Neural crest cell (in vitro differentiated cells): ENCODE data around the gene SLC35E1. TPM values are rescaled to one million over a fixed set of nuclear protein-coding genes. Genes with fewer than 3 reads are reported as not detected.

Experiments used
- DNase-seq: peaks from one replicate; pipeline ENCODE4 v3.0.0; 2021; ENCODE audit warnings: low read depth, mixed read lengths, low spot score
- H3K27ac Mint-ChIP-seq: one replicate; pipeline ENCODE4 v1.8.0; 2021; ENCODE audit warnings: mild to moderate bottlenecking, mixed read lengths; ENCODE audit not compliant: unreplicated experiment
- H3K27me3 Mint-ChIP-seq: 2 replicates; pipeline ENCODE4 v1.8.0; 2021; ENCODE audit warnings: low read depth, mild to moderate bottlenecking, mixed read lengths
- H3K36me3 Mint-ChIP-seq: 2 replicates; pipeline ENCODE4 v1.8.0; 2021; ENCODE audit warnings: low read depth, mild to moderate bottlenecking, mixed read lengths
- H3K4me1 Mint-ChIP-seq: 2 replicates; pipeline ENCODE4 v1.8.0; 2021; ENCODE audit warnings: mixed read lengths
- H3K4me3 Mint-ChIP-seq: one replicate; pipeline ENCODE4 v1.8.0; 2021; ENCODE audit warnings: mild to moderate bottlenecking, mixed read lengths
- H3K9me3 Mint-ChIP-seq: 2 replicates; pipeline ENCODE4 v1.8.0; 2021; ENCODE audit warnings: mixed read lengths
- total RNA-seq: library from RNA; stranded (reverse); gene quantifications from 2 replicates; pipeline ENCODE4 v1.2.1, GENCODE V29; 2021
- TF ChIP-seq, protein P1 (sequence below): fragments of 200-600 bp; sonication (generic); conservative IDR thresholded peaks from 2 replicates; pipeline ENCODE4 v1.5.0; 2021; ENCODE audit warnings: antibody characterized with exemption, mild to moderate bottlenecking

The SLC35E1 gene
- total RNA-seq, 1 donor from 2014 or later, result 32.5 TPM

GRCh38 chr19:16575282-16575681 is 3.1 kb upstream of the SLC35E1 start:
- TF ChIP-seq, protein P1, sequence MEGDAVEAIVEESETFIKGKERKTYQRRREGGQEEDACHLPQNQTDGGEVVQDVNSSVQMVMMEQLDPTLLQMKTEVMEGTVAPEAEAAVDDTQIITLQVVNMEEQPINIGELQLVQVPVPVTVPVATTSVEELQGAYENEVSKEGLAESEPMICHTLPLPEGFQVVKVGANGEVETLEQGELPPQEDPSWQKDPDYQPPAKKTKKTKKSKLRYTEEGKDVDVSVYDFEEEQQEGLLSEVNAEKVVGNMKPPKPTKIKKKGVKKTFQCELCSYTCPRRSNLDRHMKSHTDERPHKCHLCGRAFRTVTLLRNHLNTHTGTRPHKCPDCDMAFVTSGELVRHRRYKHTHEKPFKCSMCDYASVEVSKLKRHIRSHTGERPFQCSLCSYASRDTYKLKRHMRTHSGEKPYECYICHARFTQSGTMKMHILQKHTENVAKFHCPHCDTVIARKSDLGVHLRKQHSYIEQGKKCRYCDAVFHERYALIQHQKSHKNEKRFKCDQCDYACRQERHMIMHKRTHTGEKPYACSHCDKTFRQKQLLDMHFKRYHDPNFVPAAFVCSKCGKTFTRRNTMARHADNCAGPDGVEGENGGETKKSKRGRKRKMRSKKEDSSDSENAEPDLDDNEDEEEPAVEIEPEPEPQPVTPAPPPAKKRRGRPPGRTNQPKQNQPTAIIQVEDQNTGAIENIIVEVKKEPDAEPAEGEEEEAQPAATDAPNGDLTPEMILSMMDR, result no peak
- H3K4me1 Mint-ChIP-seq, result peaks cover 34% of the 10 kb centered on the region
- no peaks in the 10 kb centered on the region for H3K27me3 Mint-ChIP-seq
- peak overlapping the region; percentile 27 for H3K27ac Mint-ChIP-seq
- DNase-seq, result no peak
- H3K36me3 Mint-ChIP-seq, result no peaks in the 10 kb centered on the region
- H3K9me3 Mint-ChIP-seq, result no peaks in the 10 kb centered on the region
- H3K4me3 Mint-ChIP-seq, result peak overlapping the region; percentile 80

- TF ChIP-seq, protein P1, result no peak
- no peak overlapping the region for H3K27ac Mint-ChIP-seq
- peaks cover 34% of the 10 kb centered on the region for H3K4me1 Mint-ChIP-seq
- DNase-seq, result no peak
- no peaks in the 10 kb centered on the region for H3K27me3 Mint-ChIP-seq
- H3K36me3 Mint-ChIP-seq, result no peaks in the 10 kb centered on the region
- peak overlapping the region; percentile 95 for H3K4me3 Mint-ChIP-seq
- H3K9me3 Mint-ChIP-seq, result no peaks in the 10 kb centered on the region
Measured at GRCh38 chr19:16573925-16574324, 1.7 kb upstream of the SLC35E1 start.

- H3K27ac Mint-ChIP-seq, result peak overlapping the region; percentile 96
- H3K27me3 Mint-ChIP-seq, result no peaks in the 10 kb centered on the region
- H3K4me3 Mint-ChIP-seq, result peak overlapping the region; percentile 95
- H3K36me3 Mint-ChIP-seq, result no peaks in the 10 kb centered on the region
- H3K9me3 Mint-ChIP-seq, result no peaks in the 10 kb centered on the region
- TF ChIP-seq, protein P1, result no peak
- no peak for DNase-seq
- H3K4me1 Mint-ChIP-seq, result peaks cover 34% of the 10 kb centered on the region
Measured at GRCh38 chr19:16573296-16573695, 1.1 kb upstream of the SLC35E1 start.

DNA sequence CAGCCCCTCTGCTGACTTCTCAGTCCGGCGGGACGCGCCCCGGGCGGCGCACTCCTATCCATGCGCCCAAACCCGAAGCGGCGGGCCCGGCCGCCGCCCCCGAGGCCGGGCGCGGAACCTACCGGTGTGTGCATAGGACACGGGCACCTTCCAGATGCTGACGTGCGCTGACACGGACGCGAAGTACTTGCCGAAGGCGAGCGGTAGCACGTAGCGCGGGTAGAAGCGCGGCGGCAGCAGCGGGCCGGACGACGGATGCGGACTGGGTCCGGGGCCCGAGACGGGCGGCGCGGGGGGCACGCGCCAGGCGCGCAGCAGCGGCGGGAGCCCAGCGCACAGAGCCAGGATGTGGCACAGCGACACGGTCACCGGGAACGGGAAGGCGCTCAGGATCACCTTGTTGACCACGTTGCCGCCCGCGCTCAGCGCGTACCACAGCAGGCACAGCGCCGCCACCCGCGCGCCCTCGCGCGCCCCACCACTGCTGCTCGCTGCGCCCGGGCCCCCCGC is 338 bp downstream of the SLC35E1 start:
- Mint-ChIP-seq H3K27me3 (no peaks in the 10 kb centered on the region), H3K4me1 (peaks cover 34% of the 10 kb centered on the region), H3K9me3 (no peaks in the 10 kb centered on the region), H3K4me3 (peak overlapping the region; percentile 81), H3K27ac (no peak overlapping the region), H3K36me3 (peaks cover under 1% of the 10 kb centered on the region)
- DNase-seq, result peak; percentile 20
- TF ChIP-seq, protein P1, result no peak

DNA sequence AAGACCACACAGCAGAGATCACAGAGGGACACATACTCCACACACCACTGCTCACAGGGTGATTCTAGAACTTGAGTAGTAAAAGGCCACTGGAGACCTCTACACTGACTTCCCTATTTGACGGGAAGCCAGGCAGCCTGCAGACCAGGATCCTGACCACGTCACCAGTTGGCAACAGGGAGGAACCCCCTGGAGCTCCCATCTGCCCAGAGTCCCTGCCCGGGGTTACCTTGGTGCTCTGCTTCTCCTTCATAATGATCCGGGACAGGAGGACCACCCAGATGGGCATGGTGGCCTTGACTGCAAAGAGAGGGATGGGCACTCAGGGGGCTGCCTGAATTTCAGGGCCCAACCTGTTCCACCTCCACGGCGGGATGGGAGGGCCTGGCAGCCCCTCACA is 932 bp downstream of the SLC35E1 start:
- Mint-ChIP-seq H3K4me3 (peak overlapping the region; percentile 81), H3K27ac (no peak overlapping the region), H3K4me1 (peaks cover 32% of the 10 kb centered on the region), H3K36me3 (peaks cover 7% of the 10 kb centered on the region), H3K27me3 (no peaks in the 10 kb centered on the region), H3K9me3 (no peaks in the 10 kb centered on the region)
- TF ChIP-seq, protein P1, result no peak
- no peak for DNase-seq
